WTC11 (cell line): ENCODE measurements around the gene OR8S1.

ENCODE experiments used
- ARID4B ChIP-seq: sonication (generic); formaldehyde crosslinking; IDR thresholded peaks from 2 replicates; pipeline ENCODE4 v1.8.0; 2023; ENCODE audit warnings: missing genetic modification reagents, mild to moderate bottlenecking, borderline replicate concordance
- ATF2 ChIP-seq: sonication (generic); formaldehyde crosslinking; IDR thresholded peaks from 2 replicates; pipeline ENCODE4 v1.8.1; 2022; ENCODE audit warnings: low read depth, missing genetic modification reagents, borderline replicate concordance
- CTCF ChIP-seq: fragments of 200-600 bp; IDR thresholded peaks from 2 replicates; pipeline ENCODE4 v1.8.0; 2022; ENCODE audit warnings: antibody characterized with exemption
- ELF4 ChIP-seq: sonication (generic); formaldehyde crosslinking; IDR thresholded peaks from 2 replicates; pipeline ENCODE4 v1.8.1; 2022; ENCODE audit warnings: low read depth, mild to moderate bottlenecking, moderate library complexity, missing genetic modification reagents
- ETV6 ChIP-seq: sonication (generic); formaldehyde crosslinking; IDR thresholded peaks from 2 replicates; pipeline ENCODE4 v1.8.1; 2022; ENCODE audit warnings: mild to moderate bottlenecking, missing genetic modification reagents
- GABPB1 ChIP-seq: sonication (generic); formaldehyde crosslinking; IDR thresholded peaks from 2 replicates; pipeline ENCODE4 v1.8.1; 2023; ENCODE audit warnings: mild to moderate bottlenecking, missing genetic modification reagents
- GTF2I ChIP-seq: fragments of 250-450 bp; sonication (Bioruptor Pico); conservative IDR thresholded peaks from 2 replicates; pipeline ENCODE4 v1.4.0; 2021; ENCODE audit warnings: mild to moderate bottlenecking
- IRF1 ChIP-seq: sonication (generic); formaldehyde crosslinking; IDR thresholded peaks from 2 replicates; pipeline ENCODE4 v1.8.0; 2023; ENCODE audit warnings: missing genetic modification reagents
- MAX ChIP-seq: sonication (generic); formaldehyde crosslinking; IDR thresholded peaks from 2 replicates; pipeline ENCODE4 v1.8.0; 2022; ENCODE audit warnings: mild to moderate bottlenecking, missing genetic modification reagents
- SMAD3 ChIP-seq: sonication (generic); formaldehyde crosslinking; IDR thresholded peaks from 2 replicates; pipeline ENCODE4 v1.8.0; 2022; ENCODE audit warnings: missing genetic modification reagents, mild to moderate bottlenecking, borderline replicate concordance

GRCh38 chr12:48572326-48572725 lies 46.9 kb downstream of the OR8S1 start:
- TF ChIP-seq CTCF (no peak), ARID4B (CRISPR knock-in tag) (no peak), GABPB1 (CRISPR knock-in tag) (no peak), ELF4 (no peak), GTF2I (CRISPR knock-in tag) (no peak), SMAD3 (no peak), ETV6 (CRISPR knock-in tag) (no peak), IRF1 (CRISPR knock-in tag) (no peak), ATF2 (CRISPR knock-in tag) (no peak), MAX (no peak)
